ENCODE data around the gene ALLC. TPM values are rescaled to one million over a fixed set of nuclear protein-coding genes. Genes with fewer than 3 reads are reported as not detected.

Gene ALLC
- total RNA-seq, 4 donors from 2014 or later, result not detected

- Histone ChIP-seq H3K4me3 (no peak overlapping the region), H3K36me3 (no peaks in the 10 kb centered on the region), H3K27ac (no peak overlapping the region), H3K4me1 (peaks cover 0 to 8% (median 0%) of the 10 kb centered on the region in 3 donors), H3K27me3 (peaks cover 0 to 6% (median 0%) of the 10 kb centered on the region in 4 donors), H3K9me3 (no peaks in the 10 kb centered on the region)
- intact Hi-C loops (cut with DNase I), result no loop called here
- no peak for TF ChIP-seq CTCF (IDR thresholded peaks at IDR 0.05)
- WGBS, 2 donors, result 38 to 45% methylated on average over 8 of the region's 8 CpGs
- no peak for DNase-seq
These were observed 72.6 kb downstream of the ALLC start for GRCh38 chr2:3730646-3731045.

GRCh38 chr2:3731829-3732228, 73.8 kb downstream of the ALLC start:
- Histone ChIP-seq H3K27me3 (peaks cover 0 to 11% (median 0%) of the 10 kb centered on the region in 4 donors), H3K27ac (no peak overlapping the region), H3K4me3 (no peak overlapping the region), H3K9me3 (no peaks in the 10 kb centered on the region), H3K36me3 (no peaks in the 10 kb centered on the region), H3K4me1 (peaks cover 0 to 8% (median 0%) of the 10 kb centered on the region in 3 donors)
- TF ChIP-seq POLR2A (IDR thresholded peaks at IDR 0.05), result no peak
- TF ChIP-seq CTCF (IDR thresholded peaks at IDR 0.05), result no peak
- no peak for DNase-seq
- intact Hi-C loops (cut with DNase I), result no loop called here
- WGBS, 2 donors, result 91 to 93% methylated on average over 7 of the region's 7 CpGs

GRCh38 chr2:3736112-3736511, 78.1 kb downstream of the ALLC start:
- Histone ChIP-seq H3K9me3 (no peaks in the 10 kb centered on the region), H3K27ac (no peak overlapping the region), H3K4me1 (no peaks in the 10 kb centered on the region), H3K4me3 (no peak overlapping the region), H3K27me3 (peaks cover 0 to 5% (median 0%) of the 10 kb centered on the region in 4 donors), H3K36me3 (no peaks in the 10 kb centered on the region)
- TF ChIP-seq POLR2A (IDR thresholded peaks at IDR 0.05), result no peak
- no peak for TF ChIP-seq CTCF (IDR thresholded peaks at IDR 0.05)
- 79 to 82% methylated on average over 7 of the region's 7 CpGs for WGBS, 2 donors
- DNase-seq, result no peak
- intact Hi-C loops (cut with DNase I), result no loop called here

GRCh38 chr2:3737128-3737527, 79.1 kb downstream of the ALLC start:
- TF ChIP-seq CTCF (IDR thresholded peaks at IDR 0.05) (no peak), POLR2A (IDR thresholded peaks at IDR 0.05) (no peak)
- 68 to 76% methylated on average over 7 of the region's 9 CpGs for WGBS, 2 donors

GRCh38 chr2:3738454-3738853, 80.5 kb downstream of the ALLC start:
- Histone ChIP-seq H3K9me3 (no peaks in the 10 kb centered on the region), H3K36me3 (no peaks in the 10 kb centered on the region), H3K4me3 (no peak overlapping the region), H3K4me1 (no peaks in the 10 kb centered on the region), H3K27ac (no peak overlapping the region), H3K27me3 (peaks cover 0 to 5% (median 0%) of the 10 kb centered on the region in 4 donors)
- TF ChIP-seq POLR2A (IDR thresholded peaks at IDR 0.05) (no peak), CTCF (IDR thresholded peaks at IDR 0.05) (no peak)
- 26 to 48% methylated on average over 3 of the region's 3 CpGs for WGBS, 2 donors
- no peak for DNase-seq
- intact Hi-C loops (cut with DNase I), result no loop called here

More at GRCh38 chr2:3737128-3737527, 79.1 kb downstream of the ALLC start:
- DNase-seq, result no peak
- peaks cover 0 to 5% (median 0%) of the 10 kb centered on the region in 4 donors for H3K27me3 ChIP-seq
- H3K4me1 ChIP-seq, result no peaks in the 10 kb centered on the region
- no peak overlapping the region for H3K4me3 ChIP-seq
- no peak overlapping the region for H3K27ac ChIP-seq
- no peaks in the 10 kb centered on the region for H3K9me3 ChIP-seq
- no peaks in the 10 kb centered on the region for H3K36me3 ChIP-seq
- intact Hi-C loops (cut with DNase I), result no loop called here
